Esophagus mucosa (tissue), 1 donor: ENCODE results near the gene ASXL3. TPM values are rescaled to one million over a fixed set of nuclear protein-coding genes. Genes with fewer than 3 reads are reported as not detected.

Experiments
- ATAC-seq: fragments of 200-7000 bp; cut with Tn5 transposase; one replicate; pipeline ENCODE4 v1.9.1; 2020
- total RNA-seq: library from RNA; stranded (reverse); gene quantifications from one replicate; pipeline ENCODE4 v1.2.4, GENCODE V29; 2023
- donor health status: DM: yes; HTN: yes; CAD: no.

Gene ASXL3
- total RNA-seq, 1 donor from 2014 or later: 0.32 TPM

GRCh38 chr18:33664241-33664874 is 86.3 kb downstream of the ASXL3 start:
- ATAC-seq: no peak

- ATAC-seq: no peak
These were observed 87.2 kb downstream of the ASXL3 start for GRCh38 chr18:33665187-33665586.

- no peak for ATAC-seq
These were observed 87.6 kb downstream of the ASXL3 start for GRCh38 chr18:33665641-33666040.

GRCh38 chr18:33666915-33667314 is 88.9 kb downstream of the ASXL3 start:
- peak; percentile 11 for ATAC-seq

- no peak for ATAC-seq
These were observed 91.6 kb downstream of the ASXL3 start for GRCh38 chr18:33669589-33669988.

- ATAC-seq: no peak
These were observed 92.0 kb downstream of the ASXL3 start for GRCh38 chr18:33670029-33670428.

- ATAC-seq: no peak
These were observed 95.7 kb downstream of the ASXL3 start for GRCh38 chr18:33673689-33674088.

GRCh38 chr18:33676593-33676992 is 98.6 kb downstream of the ASXL3 start:
- ATAC-seq: no peak

- ATAC-seq: no peak
These were observed 99.9 kb downstream of the ASXL3 start for GRCh38 chr18:33677891-33678290.

- no peak for ATAC-seq
These were observed 104.4 kb downstream of the ASXL3 start for GRCh38 chr18:33682436-33682835.

GRCh38 chr18:33694593-33694992 is 116.6 kb downstream of the ASXL3 start:
- no peak for ATAC-seq

GRCh38 chr18:33696332-33697162 is 118.5 kb downstream of the ASXL3 start:
- no peak for ATAC-seq

GRCh38 chr18:33697498-33697897 is 119.5 kb downstream of the ASXL3 start:
- no peak for ATAC-seq

- ATAC-seq: no peak
These were observed 121.4 kb downstream of the ASXL3 start for GRCh38 chr18:33699372-33699771.

GRCh38 chr18:33700513-33700976 is 122.5 kb downstream of the ASXL3 start:
- no peak for ATAC-seq

GRCh38 chr18:33702625-33703024 is 124.6 kb downstream of the ASXL3 start:
- ATAC-seq: no peak

GRCh38 chr18:33706391-33706790 is 128.4 kb downstream of the ASXL3 start:
- no peak for ATAC-seq

GRCh38 chr18:33708876-33709275 is 130.9 kb downstream of the ASXL3 start:
- no peak for ATAC-seq

- ATAC-seq: no peak
These were observed 132.2 kb downstream of the ASXL3 start for GRCh38 chr18:33710269-33710668.

- no peak for ATAC-seq
These were observed 133.5 kb downstream of the ASXL3 start for GRCh38 chr18:33711514-33711913.

GRCh38 chr18:33712719-33713118 is 134.7 kb downstream of the ASXL3 start:
- ATAC-seq: no peak

GRCh38 chr18:33716061-33716683 is 138.2 kb downstream of the ASXL3 start:
- no peak for ATAC-seq

GRCh38 chr18:33717339-33717738 is 139.3 kb downstream of the ASXL3 start:
- ATAC-seq: no peak

GRCh38 chr18:33720133-33720532 is 142.1 kb downstream of the ASXL3 start:
- ATAC-seq: no peak
